Measurements from ENCODE around the gene GTF2IRD1.
"Not testable (repeated sequence)": the region's sequence is repeated elsewhere in the genome, so short reads cannot be mapped to it uniquely, and the experiment has no call there.

Gene GTF2IRD1

GRCh38 chr7:74474271-74474865 lies 20.7 kb downstream of the GTF2IRD1 start:
- no peak for DNase-seq

DNA sequence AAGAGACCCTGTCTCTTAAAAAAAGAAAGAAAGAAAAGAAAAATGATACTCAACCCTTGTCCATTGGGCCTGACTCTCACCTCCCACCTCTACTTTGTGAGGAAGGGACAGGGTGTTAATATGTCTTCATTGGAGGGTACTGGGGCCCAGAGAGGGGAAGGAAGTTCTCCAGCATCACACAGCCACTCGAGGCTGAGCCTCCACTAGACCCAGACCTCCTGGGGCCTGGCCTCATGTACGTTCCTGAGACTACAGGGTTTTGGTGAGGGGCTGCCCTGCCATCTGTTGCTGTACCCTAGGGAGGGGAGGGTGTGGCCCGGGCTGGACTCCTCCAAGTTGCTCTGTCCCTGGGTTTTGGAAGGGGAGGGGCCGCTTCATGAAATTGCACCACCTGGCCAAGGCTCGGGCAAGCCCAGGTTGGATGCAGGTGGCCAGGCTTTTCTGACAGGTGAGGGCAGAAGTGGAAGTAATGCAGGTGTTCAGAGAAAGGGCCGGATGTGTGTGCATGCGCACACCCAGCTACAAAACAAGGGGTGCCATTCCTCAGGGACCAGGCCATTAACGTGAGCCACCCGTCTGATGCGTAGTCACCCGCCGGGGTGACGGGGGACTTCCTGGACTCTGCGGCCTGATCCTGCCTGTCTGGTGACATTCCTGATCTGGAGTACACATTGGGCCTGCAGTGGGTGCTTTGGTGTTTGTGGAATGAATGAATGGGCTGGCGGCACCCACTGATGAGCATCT lies 21.7 kb downstream of the GTF2IRD1 start:
- no peak for DNase-seq

DNA sequence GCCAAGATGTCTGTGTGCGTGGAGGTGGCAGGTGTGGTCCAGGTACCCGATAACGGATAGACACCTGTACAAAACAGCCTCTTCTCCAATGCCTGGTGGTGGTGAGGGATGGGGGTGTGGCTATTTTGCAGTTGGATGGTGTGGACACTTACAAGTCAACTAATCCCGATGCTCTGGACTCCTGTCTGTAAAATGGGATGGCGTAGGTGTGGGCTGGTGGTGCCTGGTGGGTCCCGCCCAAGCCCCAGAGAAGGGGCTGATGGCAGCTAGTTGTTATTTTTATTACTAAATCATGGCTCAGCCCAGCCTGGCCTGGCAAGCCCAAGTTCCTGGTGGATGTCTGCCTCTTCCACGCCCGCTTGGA lies 22.3 kb downstream of the GTF2IRD1 start:
- DNase-seq, result no peak

- no peak for DNase-seq
These were observed 22.9 kb downstream of the GTF2IRD1 start for GRCh38 chr7:74476626-74477025.

DNA sequence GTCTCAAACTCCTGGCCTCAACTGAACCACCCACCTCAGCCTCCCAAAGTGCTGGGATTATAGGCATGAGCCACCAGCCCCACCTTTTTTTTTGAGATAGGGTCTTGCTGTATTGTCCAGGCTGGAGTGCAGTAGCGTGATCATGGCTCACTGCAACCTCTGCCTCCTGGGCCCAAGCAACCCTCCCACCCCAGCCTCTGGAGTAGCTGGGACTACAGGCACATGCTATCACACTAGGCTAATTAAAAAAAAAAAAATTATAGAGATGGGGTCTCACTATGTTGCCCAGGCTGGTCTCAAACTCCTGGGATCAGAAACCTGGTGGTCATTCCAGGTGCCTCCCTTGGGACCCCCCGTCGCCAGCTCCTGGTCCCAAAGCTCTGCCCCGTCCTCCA lies 25.0 kb downstream of the GTF2IRD1 start:
- no peak for DNase-seq

DNA sequence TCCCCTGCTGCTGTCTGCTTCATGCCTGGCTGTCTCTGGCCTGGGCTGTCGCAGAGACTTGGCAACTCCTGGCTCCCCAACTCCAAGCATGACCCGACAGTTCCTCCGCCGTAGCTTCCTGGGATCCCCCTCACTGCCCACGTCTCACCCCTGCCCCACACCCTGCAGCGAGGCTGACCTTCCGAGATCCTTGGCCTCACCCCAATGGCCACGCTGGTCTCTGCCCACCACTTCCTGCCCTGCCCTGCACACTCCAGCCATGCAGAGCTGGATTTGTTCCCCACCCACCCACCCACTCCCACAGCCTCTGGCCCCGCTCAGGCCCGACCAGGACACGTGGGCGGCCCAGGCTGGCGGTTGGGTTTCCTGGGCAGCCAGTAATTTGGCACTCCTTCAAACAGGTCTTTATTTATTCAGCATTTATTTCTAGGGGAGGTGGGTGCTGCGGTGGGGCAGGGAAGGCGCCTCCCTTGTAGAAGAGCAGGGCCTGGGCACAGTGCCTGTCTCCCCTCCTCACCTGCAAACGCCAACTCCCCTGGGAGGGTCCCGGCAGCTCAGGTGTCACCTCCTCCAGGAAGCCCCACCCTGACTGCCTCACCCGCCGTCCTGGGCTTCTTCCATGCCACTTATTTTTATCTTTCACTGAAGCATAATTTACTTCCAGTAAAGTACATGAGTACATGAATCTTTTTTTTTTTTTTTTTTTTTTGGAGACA lies 25.5 kb downstream of the GTF2IRD1 start:
- no peak for DNase-seq

- no peak for DNase-seq
These were observed 26.5 kb downstream of the GTF2IRD1 start for GRCh38 chr7:74479961-74480829.

- DNase-seq, result no peak
These were observed 27.2 kb downstream of the GTF2IRD1 start for GRCh38 chr7:74480861-74481417.

DNA sequence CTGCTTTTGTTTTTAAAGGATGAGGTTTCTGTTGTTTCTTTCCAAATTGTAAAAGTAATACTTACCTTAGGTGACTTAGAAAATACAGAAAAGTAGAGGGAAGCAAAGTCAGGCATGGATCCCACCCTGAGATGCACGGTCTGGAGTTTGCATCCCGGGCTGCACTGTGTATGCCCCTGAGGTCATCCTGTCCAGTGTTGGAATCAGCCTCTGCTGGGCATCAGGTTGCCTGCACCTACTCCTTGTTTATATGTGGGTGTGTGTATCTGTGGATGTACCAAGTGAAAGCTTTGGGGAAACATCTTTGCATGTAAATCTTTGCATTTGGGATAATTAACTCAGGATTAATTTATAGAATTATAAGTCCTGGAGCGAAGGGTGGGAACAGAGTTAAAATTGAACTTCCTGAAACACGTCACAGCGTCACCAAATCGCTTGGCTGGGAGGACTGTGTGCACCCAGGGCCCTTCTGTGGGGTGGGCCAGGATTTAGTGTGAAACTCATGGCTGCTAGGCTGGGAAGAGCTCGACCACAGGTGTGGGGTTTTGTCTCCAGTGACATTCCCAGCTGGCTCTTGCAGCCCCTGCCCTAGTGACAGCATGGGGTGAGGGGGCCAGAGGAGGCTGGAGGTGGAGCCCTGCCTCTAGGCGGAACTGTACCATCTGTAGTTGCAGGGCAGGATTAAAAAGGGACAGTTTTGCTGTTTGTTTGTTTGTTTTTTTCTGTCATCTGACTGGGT lies 27.9 kb downstream of the GTF2IRD1 start:
- no peak for DNase-seq

- no peak for DNase-seq
These were observed 28.4 kb downstream of the GTF2IRD1 start for GRCh38 chr7:74482197-74482467.

GRCh38 chr7:74482629-74483401 lies 29.1 kb downstream of the GTF2IRD1 start:
- no peak for DNase-seq

DNA sequence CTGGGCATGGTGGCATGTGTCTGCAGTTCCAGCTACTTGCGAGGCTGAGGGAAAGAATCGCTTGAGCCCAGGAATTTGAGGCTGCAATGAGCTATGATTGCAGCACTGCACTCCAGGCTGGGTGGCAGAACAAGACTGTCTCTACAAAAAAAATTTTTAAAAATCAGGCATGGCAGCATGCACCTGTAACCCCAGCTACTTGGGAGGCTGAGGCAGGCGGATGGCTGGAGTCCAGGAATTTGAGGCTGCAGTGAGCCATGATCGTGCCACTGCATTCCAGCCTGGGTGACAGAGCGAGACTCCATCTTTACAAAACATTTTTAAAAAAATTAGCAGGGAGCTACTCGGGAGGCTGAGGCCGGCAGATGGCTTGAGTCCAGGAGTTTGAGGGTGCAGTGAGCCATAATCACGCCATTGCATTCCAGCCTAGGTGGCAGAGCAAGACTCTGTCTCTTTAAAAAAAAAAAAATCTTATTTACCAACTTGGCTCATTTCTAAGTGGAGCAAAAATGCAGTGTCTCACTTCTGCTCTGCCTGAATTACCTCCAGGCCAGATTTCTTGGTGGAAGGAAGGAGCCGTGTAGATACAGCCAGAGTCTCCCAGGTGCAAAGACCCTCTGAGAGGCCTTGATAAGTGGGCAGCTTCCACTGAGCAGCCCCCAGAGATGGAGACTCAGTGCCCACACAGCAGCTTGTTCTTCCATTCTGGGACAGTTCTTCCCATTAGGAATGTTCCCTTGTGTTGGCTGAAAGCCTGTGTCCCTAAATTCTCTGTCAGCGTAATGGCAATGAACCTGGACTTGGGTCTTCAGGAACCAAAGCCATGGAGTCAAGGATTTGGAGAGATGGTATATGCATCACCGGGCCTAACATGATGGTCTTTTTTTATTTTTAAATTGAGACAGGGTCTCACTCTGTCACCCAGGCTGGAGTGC lies 30.0 kb downstream of the GTF2IRD1 start:
- DNase-seq, result no peak

DNA sequence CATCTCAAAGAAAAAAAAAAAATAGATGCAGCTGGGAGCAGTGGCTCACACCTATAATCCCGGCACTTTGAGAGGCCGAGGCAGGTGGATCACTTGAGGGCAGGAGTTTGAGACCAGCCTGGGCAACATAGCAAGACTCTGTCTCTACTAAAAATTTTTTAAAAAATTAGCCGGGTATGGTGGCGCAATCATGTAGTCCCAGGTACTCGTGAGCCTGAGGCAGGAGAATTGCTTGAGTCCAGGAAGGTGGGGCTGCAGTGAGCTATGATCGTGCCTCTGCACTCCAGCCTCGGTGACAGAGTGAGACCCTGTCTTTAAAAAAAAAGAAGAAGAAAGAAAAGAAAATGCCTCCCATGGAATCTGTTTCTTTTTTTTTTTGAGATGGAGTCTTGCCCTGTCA lies 31.9 kb downstream of the GTF2IRD1 start:
- no peak for DNase-seq

DNA sequence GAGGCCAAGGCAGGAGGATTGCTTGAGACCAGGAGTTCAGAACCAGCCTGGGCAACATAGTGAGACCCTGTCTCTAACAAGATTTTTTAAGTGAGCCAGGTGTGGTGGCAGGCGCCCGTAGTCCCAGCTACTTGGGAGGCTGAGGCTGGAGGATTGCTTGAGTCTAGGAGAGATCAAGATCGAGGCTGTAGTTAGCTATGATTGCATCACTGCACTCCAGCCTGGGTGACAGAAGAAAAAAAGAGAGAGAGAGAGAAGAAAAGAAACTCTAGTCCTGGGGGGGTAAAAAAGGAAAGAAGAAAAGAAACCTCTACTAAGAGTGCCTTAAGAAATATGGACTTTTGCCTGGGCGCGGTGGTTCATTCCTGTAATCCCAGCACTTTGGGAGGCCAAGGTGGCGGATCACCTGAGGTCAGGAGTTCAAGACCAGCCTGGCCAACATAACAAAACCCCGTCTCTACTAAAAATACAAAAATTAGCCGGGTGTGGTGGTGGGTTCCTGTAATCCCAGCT lies 34.9 kb downstream of the GTF2IRD1 start:
- DNase-seq, result not testable (repeated sequence)

- DNase-seq, result no peak
These were observed 36.6 kb downstream of the GTF2IRD1 start for GRCh38 chr7:74489997-74490945.

GRCh38 chr7:74491490-74491889 lies 37.8 kb downstream of the GTF2IRD1 start:
- DNase-seq, result not testable (repeated sequence)

- no peak for DNase-seq
These were observed 39.6 kb downstream of the GTF2IRD1 start for GRCh38 chr7:74493295-74493694.

GRCh38 chr7:74494076-74494548 lies 40.4 kb downstream of the GTF2IRD1 start:
- no peak for DNase-seq

Measured in stimulated activated CD4-positive, alpha-beta T cell treated with anti-CD3 and anti-CD28 coated beads, Interleukin-2, amount 100 ng/mL, for 48 hours (primary cell).